Activated CD4-positive, alpha-beta T cell treated with anti-CD3 and anti-CD28 coated beads, Interleukin-2, amount 10 ng/mL, durations not matched to agents 7 days and 5 days (primary cell): ENCODE results near the gene SPRR2F. TPM values are rescaled to one million over a fixed set of nuclear protein-coding genes. Genes with fewer than 3 reads are reported as not detected.
"Not testable (repeated sequence)": the region's sequence is repeated elsewhere in the genome, so short reads cannot be mapped to it uniquely, and the experiment has no call there.

Experiments
- CTCF ChIA-PET: fragments of 350-600 bp; sonication (Branson Sonifier 250); formaldehyde crosslinking; loops from one replicate; lab custom pipeline; 2021; ENCODE audit warnings: antibody characterized with exemption; lab: Charles Lee
- POLR2A ChIA-PET: fragments of 350-600 bp; sonication (Branson Sonifier 250); formaldehyde crosslinking; loops from one replicate; lab custom pipeline; 2021; ENCODE audit warnings: antibody characterized with exemption; lab: Charles Lee
- DNase-seq: peaks from one replicate; pipeline ENCODE4 v3.0.0-alpha.2; 2020
- H3K27ac Mint-ChIP-seq: one replicate; pipeline ENCODE4 v1.8.0; 2021; ENCODE audit warnings: mild to moderate bottlenecking, moderate library complexity, mixed read lengths
- H3K27me3 Mint-ChIP-seq: one replicate; pipeline ENCODE4 v1.8.0; 2021; ENCODE audit warnings: mixed read lengths
- H3K36me3 Mint-ChIP-seq: one replicate; pipeline ENCODE4 v1.8.0; 2021; ENCODE audit warnings: low read depth, mixed read lengths
- H3K4me1 Mint-ChIP-seq: one replicate; pipeline ENCODE4 v1.8.0; 2021; ENCODE audit warnings: mixed read lengths
- H3K4me3 Mint-ChIP-seq: one replicate; pipeline ENCODE4 v1.8.0; 2021; ENCODE audit warnings: mild to moderate bottlenecking, moderate library complexity, mixed read lengths
- H3K9me3 Mint-ChIP-seq: one replicate; pipeline ENCODE4 v1.8.0; 2021; ENCODE audit warnings: mixed read lengths
- total RNA-seq, 2 experiments: library from RNA; stranded (reverse); gene quantifications; one replicate each; pipeline ENCODE4 v1.2.3, GENCODE V29; 2021

SPRR2F gene, protein sequence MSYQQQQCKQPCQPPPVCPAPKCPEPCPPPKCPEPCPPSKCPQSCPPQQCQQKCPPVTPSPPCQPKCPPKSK
- total RNA-seq = not detected

DNA sequence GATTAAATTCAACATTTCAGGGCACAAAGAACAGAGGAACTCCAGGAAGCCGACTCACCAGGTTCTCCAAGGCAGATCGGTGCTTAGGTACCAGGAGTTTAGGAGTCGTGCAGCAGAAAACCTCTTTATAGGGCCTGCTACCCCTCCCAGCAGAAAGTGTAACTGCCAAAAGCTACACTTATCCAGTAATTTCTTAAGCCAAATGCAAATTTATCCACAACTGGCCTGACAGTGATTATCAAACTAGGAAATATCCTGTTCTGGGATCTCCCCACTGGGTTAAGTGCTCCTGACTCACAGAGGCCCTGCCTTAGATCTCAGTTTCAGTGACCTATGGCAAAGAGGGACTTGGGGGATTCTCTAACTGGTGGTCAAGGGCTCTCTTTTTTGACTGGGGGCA lies at the start of gene SPRR2F:
SPRR2F (minus strand) TSS at position 101 of the 400 bp plus-strand sequence. CDS start 783 bp downstream, outside the sequence.
- no peaks in the 10 kb centered on the region for H3K4me1 Mint-ChIP-seq
- no peak for DNase-seq
- no peaks in the 10 kb centered on the region for H3K36me3 Mint-ChIP-seq
- H3K9me3 Mint-ChIP-seq = no peaks in the 10 kb centered on the region
- ChIA-PET CTCF (no interaction called here), POLR2A (no interaction called here)
- H3K27ac Mint-ChIP-seq = no peak within 1 kb of the TSS
- H3K27me3 Mint-ChIP-seq = peaks cover 19% of the 10 kb centered on the region
- H3K4me3 Mint-ChIP-seq = no peak within 1 kb of the TSS

DNA sequence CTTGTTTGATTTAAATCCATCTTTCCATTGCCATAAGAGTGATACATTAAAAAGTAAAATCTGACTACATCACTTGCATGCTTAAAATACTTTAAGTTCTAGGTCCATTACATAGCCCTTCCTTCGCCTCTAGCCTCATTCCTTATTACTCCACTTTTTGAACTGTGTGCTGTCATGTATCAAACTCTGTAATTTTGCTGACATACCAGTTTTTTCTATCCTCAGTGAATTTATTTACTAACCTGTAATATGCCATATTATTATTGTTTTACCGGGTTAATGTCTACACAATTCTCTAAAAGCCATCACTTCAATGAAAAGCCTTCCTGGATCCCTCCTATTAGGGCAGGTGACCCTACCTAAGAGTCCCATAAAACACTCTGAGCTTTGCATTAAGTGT lies 42.2 kb upstream of the SPRR2F start:
- no peaks in the 10 kb centered on the region for H3K36me3 Mint-ChIP-seq

DNA sequence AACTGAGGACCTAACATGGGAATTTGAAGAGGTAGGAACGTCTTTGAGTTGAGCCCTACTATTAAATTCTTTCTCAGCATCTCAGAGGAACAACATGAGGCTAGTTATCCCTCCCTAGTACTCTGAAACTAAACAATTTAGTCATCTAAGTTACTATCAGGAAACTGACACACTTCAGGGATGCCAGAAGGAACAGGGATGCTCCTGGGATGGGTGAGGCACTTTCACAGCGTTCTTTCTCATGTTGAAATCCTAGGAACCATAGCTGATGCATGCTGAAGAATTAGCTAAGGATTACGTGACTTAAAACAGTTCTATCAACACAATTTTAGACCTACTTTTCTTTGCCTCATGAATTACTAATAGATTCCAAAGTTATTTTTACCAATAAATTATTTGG lies 39.2 kb upstream of the SPRR2F start:
- CTCF ChIA-PET = no interaction called here
- H3K9me3 Mint-ChIP-seq = no peaks in the 10 kb centered on the region

More for the DNA sequence above, 42.2 kb upstream of the SPRR2F start:
- ChIA-PET CTCF (no interaction called here), POLR2A (no interaction called here)
- H3K27me3 Mint-ChIP-seq = peaks cover 19% of the 10 kb centered on the region
- H3K4me1 Mint-ChIP-seq = no peaks in the 10 kb centered on the region
- H3K9me3 Mint-ChIP-seq = peaks cover 4% of the 10 kb centered on the region
- no peak overlapping the region for H3K4me3 Mint-ChIP-seq
- no peak overlapping the region for H3K27ac Mint-ChIP-seq
- no peak for DNase-seq

DNA sequence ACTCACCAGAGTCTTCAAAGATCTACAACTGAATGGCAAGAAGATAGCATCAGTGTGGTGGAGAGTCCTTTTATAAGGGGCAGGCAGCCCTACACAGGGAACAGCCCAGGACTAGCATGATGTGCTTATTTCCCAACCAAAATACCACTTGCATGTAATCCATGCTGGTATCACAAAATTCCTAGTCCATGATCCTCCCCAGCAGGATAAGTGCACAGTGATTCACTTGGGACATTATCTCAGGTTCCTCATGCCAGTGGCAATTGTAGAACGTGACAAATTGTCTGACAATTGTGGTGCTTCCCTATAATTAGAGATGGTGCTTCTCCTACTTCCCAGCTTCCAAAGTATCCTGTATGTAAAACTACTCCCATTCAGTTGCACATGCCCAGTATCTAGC lies 37.5 kb upstream of the SPRR2F start, which contains the start of gene SPRR2G:
SPRR2G (minus strand) TSS at position 45 of the 400 bp plus-strand sequence. CDS start 780 bp downstream, outside the sequence.
- H3K27me3 Mint-ChIP-seq = peaks cover 23% of the 10 kb centered on the region
- no peak within 1 kb of the TSS for H3K27ac Mint-ChIP-seq
- H3K4me3 Mint-ChIP-seq = no peak within 1 kb of the TSS
- ChIA-PET CTCF (no interaction called here), POLR2A (no interaction called here)
- no peak for DNase-seq
- no peaks in the 10 kb centered on the region for H3K9me3 Mint-ChIP-seq
- H3K36me3 Mint-ChIP-seq = no peaks in the 10 kb centered on the region
- H3K4me1 Mint-ChIP-seq = no peaks in the 10 kb centered on the region

More for the DNA sequence above, 39.2 kb upstream of the SPRR2F start:
- H3K4me1 Mint-ChIP-seq = no peaks in the 10 kb centered on the region
- no peaks in the 10 kb centered on the region for H3K36me3 Mint-ChIP-seq
- POLR2A ChIA-PET = no interaction called here
- DNase-seq = no peak
- H3K27me3 Mint-ChIP-seq = peaks cover 20% of the 10 kb centered on the region
- no peak overlapping the region for H3K27ac Mint-ChIP-seq
- no peak overlapping the region for H3K4me3 Mint-ChIP-seq

DNA sequence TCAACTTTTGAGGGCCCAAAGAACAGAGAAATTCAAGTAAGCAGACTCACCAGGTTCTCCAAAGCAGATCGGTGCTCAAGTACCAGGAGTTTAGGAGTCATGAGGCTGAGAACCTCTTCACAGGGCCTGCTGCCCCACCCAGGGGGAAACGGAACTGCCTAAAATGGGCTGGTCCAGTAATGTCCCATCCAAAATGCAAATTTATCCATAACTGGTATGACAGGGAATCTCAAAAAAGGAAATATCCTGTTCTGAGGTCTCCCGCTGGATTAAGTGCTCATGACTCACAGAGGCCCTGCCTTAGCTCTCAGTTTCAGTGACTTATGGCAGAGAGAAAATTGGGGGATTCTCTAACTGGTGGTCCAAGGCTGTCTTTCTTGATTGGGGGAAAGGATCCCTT lies 28.1 kb upstream of the SPRR2F start:
- Mint-ChIP-seq H3K4me3 (no peak overlapping the region), H3K9me3 (no peaks in the 10 kb centered on the region), H3K36me3 (no peaks in the 10 kb centered on the region), H3K4me1 (no peaks in the 10 kb centered on the region), H3K27me3 (peaks cover 36% of the 10 kb centered on the region), H3K27ac (no peak overlapping the region)
- CTCF ChIA-PET = interaction anchor here (0.7 kb wide), 1 partner anchor 140 kb away, joined by 7 read pairs; no protein-coding TSS in a partner anchor
- POLR2A ChIA-PET = no interaction called here
- DNase-seq = no peak

DNA sequence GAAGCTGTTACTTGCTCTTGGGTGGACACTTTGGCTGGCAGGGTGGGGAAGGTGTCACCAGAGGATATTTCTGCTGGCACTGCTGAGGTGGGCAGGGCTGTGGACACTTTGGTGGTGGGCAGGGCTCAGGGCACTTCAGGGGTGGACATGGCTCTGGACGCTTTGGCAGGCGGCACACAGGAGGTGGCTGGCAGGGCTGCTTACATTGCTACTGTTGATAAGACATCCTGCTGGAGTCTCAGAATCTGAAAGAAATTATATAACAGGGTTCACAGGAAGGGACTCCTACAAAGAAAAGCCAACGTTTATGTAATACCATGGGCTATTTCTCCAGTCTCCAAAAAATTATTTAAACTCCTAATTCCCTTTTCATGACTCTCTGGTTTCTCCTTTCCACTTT lies 27.2 kb upstream of the SPRR2F start:
- H3K27me3 Mint-ChIP-seq = peaks cover 33% of the 10 kb centered on the region
- H3K4me1 Mint-ChIP-seq = no peaks in the 10 kb centered on the region
- no peak for DNase-seq
- H3K27ac Mint-ChIP-seq = no peak overlapping the region
- CTCF ChIA-PET = no interaction called here
- H3K36me3 Mint-ChIP-seq = no peaks in the 10 kb centered on the region
- POLR2A ChIA-PET = no interaction called here
- no peaks in the 10 kb centered on the region for H3K9me3 Mint-ChIP-seq
- H3K4me3 Mint-ChIP-seq = no peak overlapping the region

DNA sequence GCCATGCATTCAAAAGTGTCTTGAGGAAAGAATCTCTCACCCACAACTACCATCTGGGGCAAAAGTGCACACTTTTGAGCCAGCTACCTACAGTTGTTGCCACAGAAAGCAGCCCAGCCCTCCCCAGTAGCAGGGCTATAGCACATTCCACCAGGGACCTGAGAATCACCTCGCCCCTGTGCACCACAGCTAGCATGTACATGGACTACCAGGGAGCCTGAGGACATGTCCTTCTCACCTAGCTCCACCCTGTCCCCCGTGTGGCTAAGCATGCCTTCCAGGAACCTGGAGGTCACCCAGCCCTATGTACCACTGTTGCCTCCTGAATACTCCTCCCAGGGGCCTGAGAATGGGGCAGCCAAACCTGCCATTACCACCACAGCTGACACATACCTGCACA lies 20.4 kb upstream of the SPRR2F start:
- Mint-ChIP-seq H3K4me1 (no peaks in the 10 kb centered on the region), H3K9me3 (no peaks in the 10 kb centered on the region), H3K4me3 (no peak overlapping the region), H3K36me3 (no peaks in the 10 kb centered on the region), H3K27ac (no peak overlapping the region), H3K27me3 (peaks cover 35% of the 10 kb centered on the region)
- ChIA-PET CTCF (no interaction called here), POLR2A (no interaction called here)
- no peak for DNase-seq

DNA sequence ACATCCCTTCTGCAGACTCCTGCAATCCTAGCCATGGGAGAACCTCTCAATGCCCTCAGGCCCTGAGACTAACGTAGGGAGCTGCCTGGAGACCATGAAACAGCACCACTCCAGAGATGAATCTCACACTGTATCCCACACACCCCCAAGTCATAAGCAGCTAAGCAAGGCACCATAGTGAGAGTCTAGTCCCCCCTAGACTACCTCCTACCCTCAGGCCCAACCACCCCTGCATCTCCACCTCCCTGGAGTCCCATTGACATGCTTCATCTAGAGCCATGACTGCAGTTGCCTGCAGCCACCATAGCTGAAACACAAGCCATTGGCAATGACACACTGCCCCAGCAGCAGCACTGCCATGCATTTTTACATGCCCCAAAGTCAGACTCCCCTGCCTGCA lies 20.0 kb upstream of the SPRR2F start:
- H3K4me3 Mint-ChIP-seq = no peak overlapping the region
- peaks cover 31% of the 10 kb centered on the region for H3K27me3 Mint-ChIP-seq
- no peak for DNase-seq
- no peaks in the 10 kb centered on the region for H3K36me3 Mint-ChIP-seq
- H3K4me1 Mint-ChIP-seq = no peaks in the 10 kb centered on the region
- ChIA-PET CTCF (no interaction called here), POLR2A (no interaction called here)
- no peak overlapping the region for H3K27ac Mint-ChIP-seq
- no peaks in the 10 kb centered on the region for H3K9me3 Mint-ChIP-seq

DNA sequence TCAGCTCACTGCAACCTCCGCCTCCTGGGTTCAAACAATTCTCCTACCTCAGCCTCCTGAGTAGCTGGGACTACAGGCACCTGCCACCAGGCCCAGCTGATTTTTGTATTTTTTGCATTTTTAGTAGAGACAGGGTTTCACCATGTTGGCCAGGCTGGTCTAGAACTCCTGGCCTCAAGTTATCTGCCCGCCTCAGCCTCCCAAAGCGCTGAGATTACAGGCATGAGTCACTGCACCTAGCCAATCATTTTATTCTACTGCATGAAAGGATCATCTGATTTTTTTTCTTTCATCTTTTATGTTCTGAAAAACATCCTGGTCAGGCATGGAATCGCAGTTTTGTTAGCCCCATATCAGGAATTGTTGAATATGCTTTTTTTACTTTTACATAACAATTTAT lies 15.4 kb upstream of the SPRR2F start:
- H3K4me3 Mint-ChIP-seq, H3K9me3 Mint-ChIP-seq, H3K4me1 Mint-ChIP-seq, H3K27ac Mint-ChIP-seq, CTCF ChIA-PET, POLR2A ChIA-PET, DNase-seq, H3K36me3 Mint-ChIP-seq: not testable (repeated sequence)
- peaks cover 17% of the 10 kb centered on the region for H3K27me3 Mint-ChIP-seq

DNA sequence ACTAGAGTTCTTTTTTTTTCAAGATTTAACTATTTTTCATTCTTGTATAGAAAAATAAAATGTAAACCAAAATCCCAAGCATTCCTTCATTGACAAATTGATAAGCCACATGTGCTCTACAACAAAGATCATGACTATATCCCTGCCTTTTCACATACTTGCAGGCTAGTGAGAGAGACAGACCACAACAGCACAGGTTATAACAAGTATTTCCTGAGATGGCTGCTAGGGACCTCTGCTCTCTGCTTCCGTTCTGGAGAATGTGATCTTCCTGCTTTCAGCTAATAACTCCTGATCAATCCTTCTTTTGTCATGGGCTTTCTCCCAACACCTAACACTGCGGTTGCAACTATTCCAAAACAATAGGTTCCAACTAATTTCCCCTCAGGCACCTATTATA lies 14.0 kb upstream of the SPRR2F start:
- no peaks in the 10 kb centered on the region for H3K9me3 Mint-ChIP-seq
- no peaks in the 10 kb centered on the region for H3K4me1 Mint-ChIP-seq
- peaks cover 14% of the 10 kb centered on the region for H3K27me3 Mint-ChIP-seq
- DNase-seq = no peak
- H3K36me3 Mint-ChIP-seq = no peaks in the 10 kb centered on the region
- no peak overlapping the region for H3K27ac Mint-ChIP-seq
- CTCF ChIA-PET = no interaction called here
- POLR2A ChIA-PET = no interaction called here
- no peak overlapping the region for H3K4me3 Mint-ChIP-seq

DNA sequence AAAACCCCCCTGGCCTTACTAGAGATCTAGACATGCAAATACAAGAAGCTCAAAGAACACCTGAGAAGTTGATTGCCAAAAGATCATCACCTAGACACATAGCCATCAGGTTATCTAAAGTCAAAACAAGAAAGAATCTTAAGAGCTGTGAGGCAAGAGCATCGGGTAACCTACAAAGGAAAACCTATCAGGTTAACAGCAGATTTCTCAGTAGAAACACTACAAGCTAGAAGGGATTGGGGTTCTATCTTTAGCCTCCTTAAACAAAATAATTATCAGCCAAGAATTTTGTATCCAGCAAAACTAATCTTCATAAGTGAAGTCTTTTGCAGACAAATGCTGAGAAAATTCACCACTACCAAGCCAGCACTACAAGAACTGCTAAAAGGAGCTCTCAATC lies 12.2 kb upstream of the SPRR2F start:
- CTCF ChIA-PET = no interaction called here
- no peak for DNase-seq
- H3K4me3 Mint-ChIP-seq = no peak overlapping the region
- H3K27ac Mint-ChIP-seq = no peak overlapping the region
- peaks cover 9% of the 10 kb centered on the region for H3K27me3 Mint-ChIP-seq
- H3K4me1 Mint-ChIP-seq = no peaks in the 10 kb centered on the region
- no peaks in the 10 kb centered on the region for H3K36me3 Mint-ChIP-seq
- POLR2A ChIA-PET = no interaction called here
- H3K9me3 Mint-ChIP-seq = no peaks in the 10 kb centered on the region

DNA sequence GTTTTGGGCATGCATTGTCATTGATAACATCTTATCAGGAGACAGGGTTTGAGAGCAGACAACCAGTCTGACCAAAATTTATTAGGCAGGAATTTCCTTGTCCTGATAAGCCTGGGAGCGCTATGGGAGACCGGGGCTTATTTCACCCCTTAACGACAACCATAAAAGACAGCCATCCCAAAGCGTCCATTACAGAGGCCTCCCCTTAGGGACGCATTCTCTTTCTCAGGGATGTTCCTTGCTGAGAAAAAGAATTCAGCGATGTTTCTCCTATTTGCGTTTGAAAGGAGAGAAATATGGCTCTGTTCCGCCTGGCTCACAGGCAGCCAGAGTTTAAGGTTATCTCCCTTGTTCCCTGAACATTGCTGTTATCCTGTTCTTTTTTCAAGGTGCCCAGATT lies 10.5 kb upstream of the SPRR2F start:
- H3K27ac Mint-ChIP-seq, H3K9me3 Mint-ChIP-seq, H3K4me3 Mint-ChIP-seq, H3K36me3 Mint-ChIP-seq, H3K4me1 Mint-ChIP-seq, CTCF ChIA-PET, DNase-seq, POLR2A ChIA-PET: not testable (repeated sequence)
- peaks cover 13% of the 10 kb centered on the region for H3K27me3 Mint-ChIP-seq

DNA sequence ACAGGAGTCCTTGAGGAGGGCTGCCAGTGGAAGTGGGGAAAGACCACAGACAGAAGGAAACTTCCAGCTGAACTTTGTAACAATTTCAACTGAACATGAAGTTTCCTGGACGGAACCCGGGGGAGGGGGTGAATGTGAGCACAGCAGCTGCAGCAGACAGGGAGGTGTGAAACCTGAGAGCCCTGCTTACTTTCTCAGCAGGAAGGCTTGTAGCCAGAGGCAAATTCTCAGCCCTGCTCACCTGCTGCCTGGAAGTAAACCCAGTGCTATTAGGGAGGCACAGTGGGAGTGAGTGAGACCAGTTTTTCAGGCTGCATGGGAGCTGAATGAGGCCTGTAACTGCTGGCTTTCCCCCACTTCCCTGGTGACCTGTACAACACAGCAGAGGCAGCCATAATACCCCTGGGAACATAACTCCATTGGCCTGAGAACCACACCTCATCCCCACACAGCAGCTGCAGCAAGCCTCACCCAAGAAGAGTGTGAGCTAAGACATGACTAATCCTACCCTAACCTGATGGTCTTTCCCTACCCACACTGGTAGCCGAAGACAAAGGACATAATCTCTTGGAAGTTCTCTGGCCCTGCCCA lies 9.6 kb upstream of the SPRR2F start:
- Mint-ChIP-seq H3K9me3 (no peaks in the 10 kb centered on the region), H3K27me3 (peaks cover 17% of the 10 kb centered on the region), H3K36me3 (no peaks in the 10 kb centered on the region), H3K4me3 (no peak overlapping the region), H3K4me1 (no peaks in the 10 kb centered on the region), H3K27ac (no peak overlapping the region)
- CTCF ChIA-PET = interaction anchor here (1.0 kb wide), 1 partner anchor 9 kb away, joined by 3 read pairs; no protein-coding TSS in a partner anchor
- POLR2A ChIA-PET = no interaction called here
- DNase-seq = no peak

DNA sequence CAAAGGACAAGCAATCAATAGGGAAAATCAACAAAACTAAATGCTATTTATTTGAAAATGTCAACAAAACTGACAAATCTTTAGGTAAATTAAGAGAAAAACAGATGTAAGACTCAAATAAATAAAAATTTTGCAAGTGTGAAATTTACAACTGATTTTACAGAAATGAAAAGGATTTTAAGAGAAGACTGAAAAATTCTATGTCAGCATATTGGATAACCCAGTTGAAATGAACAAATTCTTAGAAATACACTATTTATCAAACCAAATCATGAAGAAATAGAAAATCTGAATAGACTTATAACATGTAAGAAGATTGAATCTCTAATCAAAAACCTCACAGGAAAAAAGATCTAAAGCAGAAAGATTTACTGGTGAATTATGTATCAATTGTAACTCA lies 7.6 kb upstream of the SPRR2F start:
- CTCF ChIA-PET = no interaction called here
- no peaks in the 10 kb centered on the region for H3K4me1 Mint-ChIP-seq

More for the DNA sequence above, 7.6 kb upstream of the SPRR2F start:
- POLR2A ChIA-PET = no interaction called here
- H3K9me3 Mint-ChIP-seq = no peaks in the 10 kb centered on the region
- no peaks in the 10 kb centered on the region for H3K36me3 Mint-ChIP-seq
- no peak overlapping the region for H3K27ac Mint-ChIP-seq
- H3K27me3 Mint-ChIP-seq = peaks cover 20% of the 10 kb centered on the region
- H3K4me3 Mint-ChIP-seq = no peak overlapping the region
- no peak for DNase-seq
